ENCODE results near the gene GSX2.

DNA sequence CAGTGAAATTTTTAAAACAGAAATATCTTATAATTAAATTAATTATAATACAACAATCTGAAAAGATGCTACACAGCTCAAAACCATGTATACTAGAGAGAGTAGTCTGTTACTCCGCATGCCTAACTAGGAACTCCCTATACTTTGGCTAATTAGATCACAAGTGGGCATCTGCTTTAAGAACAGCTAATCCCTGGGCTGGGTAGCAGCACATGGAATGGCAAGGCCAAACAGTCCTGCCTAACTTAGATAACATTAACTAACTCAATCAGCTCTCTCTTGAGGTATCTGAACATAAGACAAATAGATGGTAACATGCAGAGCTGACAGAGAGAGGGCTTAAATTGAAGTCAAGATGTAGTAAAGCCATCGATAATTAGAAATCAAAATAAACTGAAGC, 45.5 kb upstream of the GSX2 start:
- TF ChIP-seq POLR2AphosphoS5 (IDR thresholded peaks at IDR 0.05; ENCODE audit: low read depth, low read length) (no peak), POLR2A (IDR thresholded peaks at IDR 0.05; ENCODE audit: low read depth, low read length) (no peak)
